ENCODE measurements around the gene CLEC20A. TPM values are rescaled to one million over a fixed set of nuclear protein-coding genes. Genes with fewer than 3 reads are reported as not detected.

Gene CLEC20A
- total and polyA plus RNA-seq, 2 of the 8 experiments (the other 6 are each of a cell fraction or from before 2014, with no cell fraction given), result not detected

- TF ChIP-seq CHD7 (IDR thresholded peaks at IDR 0.05; ENCODE audit: insufficient replicate concordance, low read length), result no peak
Measured at GRCh38 chr1:178536844-178537371, 40.1 kb upstream of the CLEC20A start (continued).

Data from H1 (cell line).